H9 (cell line): Measurements from ENCODE around the gene PLEKHJ1. TPM values are rescaled to one million over a fixed set of nuclear protein-coding genes. Genes with fewer than 3 reads are reported as not detected.

Experiments used
- DNase-seq: peaks from one replicate; pipeline ENCODE4 v3.0.0-alpha.2; 2017
- H2AFZ ChIP-seq: one replicate; pipeline ENCODE4 v1.6.1; 2013; ENCODE audit warnings: mild to moderate bottlenecking, low read length, control low read depth, moderate library complexity
- H2AK5ac ChIP-seq: 2 replicates; pipeline ENCODE4 v1.6.1; 2013; ENCODE audit warnings: low read length, control low read depth, mixed read lengths; ENCODE audit not compliant: insufficient read length
- H2BK120ac ChIP-seq: one replicate; pipeline ENCODE4 v1.6.1; 2013; ENCODE audit warnings: low read depth, mild to moderate bottlenecking, low read length, control low read depth, inconsistent platforms; ENCODE audit not compliant: poor library complexity, severe bottlenecking
- H2BK12ac ChIP-seq: 2 replicates; pipeline ENCODE4 v1.6.1; 2013; ENCODE audit warnings: low read length, control low read depth, mixed read lengths, low read depth; ENCODE audit not compliant: insufficient read length
- H2BK15ac ChIP-seq: 2 replicates; pipeline ENCODE4 v1.6.1; 2013; ENCODE audit warnings: low read depth, low read length, control low read depth
- H2BK20ac ChIP-seq: one replicate; pipeline ENCODE4 v1.6.1; 2013; ENCODE audit warnings: low read depth, mild to moderate bottlenecking, low read length, control low read depth, inconsistent platforms; ENCODE audit not compliant: poor library complexity, severe bottlenecking
- H2BK5ac ChIP-seq: 2 replicates; pipeline ENCODE4 v1.6.1; 2013; ENCODE audit warnings: low read length, control low read depth, mixed read lengths; ENCODE audit not compliant: insufficient read length
- H3K14ac ChIP-seq: 2 replicates; pipeline ENCODE4 v1.6.1; 2013; ENCODE audit warnings: low read length, control low read depth; ENCODE audit not compliant: insufficient read depth
- H3K18ac ChIP-seq: 2 replicates; pipeline ENCODE4 v1.6.1; 2013; ENCODE audit warnings: low read depth, mild to moderate bottlenecking, mixed read lengths, low read length, control low read depth; ENCODE audit not compliant: insufficient read length
- H3K23ac ChIP-seq: 2 replicates; pipeline ENCODE4 v1.6.1; 2013; ENCODE audit warnings: low read length, control low read depth, mixed read lengths, low read depth; ENCODE audit not compliant: insufficient read length
- H3K23me2 ChIP-seq: 2 replicates; pipeline ENCODE4 v1.6.1; 2013; ENCODE audit warnings: low read depth, mild to moderate bottlenecking, mixed read lengths, low read length, control low read depth; ENCODE audit not compliant: insufficient read length, poor library complexity, severe bottlenecking
- H3K27ac ChIP-seq: 2 replicates; pipeline ENCODE4 v1.5.1; 2013; ENCODE audit warnings: low read length, control low read depth, mixed read lengths, low read depth; ENCODE audit not compliant: insufficient read length
- H3K27me3 ChIP-seq: 2 replicates; pipeline ENCODE4 v1.6.1; 2013; ENCODE audit warnings: low read length, control low read depth, inconsistent platforms; ENCODE audit not compliant: insufficient read depth
- H3K4ac ChIP-seq: 2 replicates; pipeline ENCODE4 v1.6.1; 2013; ENCODE audit warnings: low read depth, mild to moderate bottlenecking, control low read depth, inconsistent platforms, low read length, moderate library complexity
- H3K4me1 ChIP-seq: 2 replicates; pipeline ENCODE4 v1.6.1; 2013; ENCODE audit warnings: low read length, control low read depth, inconsistent platforms; ENCODE audit not compliant: insufficient read depth
- H3K4me2 ChIP-seq: 2 replicates; pipeline ENCODE4 v1.6.1; 2013; ENCODE audit warnings: low read length, control low read depth, mixed read lengths; ENCODE audit not compliant: insufficient read length, insufficient read depth
- H3K56ac ChIP-seq: 2 replicates; pipeline ENCODE4 v1.6.1; 2013; ENCODE audit warnings: low read depth, mild to moderate bottlenecking, mixed read lengths, low read length, control low read depth; ENCODE audit not compliant: insufficient read length
- H3K79me1 ChIP-seq: 2 replicates; pipeline ENCODE4 v1.6.1; 2013; ENCODE audit warnings: low read depth, mild to moderate bottlenecking, moderate library complexity, low read length, control low read depth, inconsistent platforms; ENCODE audit not compliant: insufficient read depth, poor library complexity, severe bottlenecking
- H3K79me2 ChIP-seq: 2 replicates; pipeline ENCODE4 v1.6.1; 2013; ENCODE audit warnings: low read length, control low read depth, inconsistent platforms; ENCODE audit not compliant: insufficient read depth
- H3K9ac ChIP-seq: 2 replicates; pipeline ENCODE4 v1.6.1; 2013; ENCODE audit warnings: low read length, control low read depth, mixed read lengths; ENCODE audit not compliant: insufficient read length; ENCODE audit errors: extremely low read depth
- H3K9me3 ChIP-seq: one replicate; pipeline ENCODE4 v1.6.1; 2013; ENCODE audit warnings: low read depth, low read length, inconsistent platforms; ENCODE audit not compliant: control insufficient read depth
- H3T11ph ChIP-seq: one replicate; pipeline ENCODE4 v1.6.1; 2013; ENCODE audit warnings: mild to moderate bottlenecking, low read length, control low read depth, inconsistent platforms
- H4K20me1 ChIP-seq: one replicate; pipeline ENCODE4 v1.6.1; 2013; ENCODE audit not compliant: control insufficient read depth, insufficient read length, insufficient read depth
- H4K5ac ChIP-seq: 2 replicates; pipeline ENCODE4 v1.6.1; 2013; ENCODE audit warnings: low read depth, mild to moderate bottlenecking, mixed read lengths, low read length, control low read depth; ENCODE audit not compliant: insufficient read length
- H4K8ac ChIP-seq: replicated peaks from 2 replicates; pipeline ENCODE4 v1.6.1; 2013; ENCODE audit warnings: low read length, control low read depth, mixed read lengths, low read depth; ENCODE audit not compliant: insufficient read length
- H4K91ac ChIP-seq: 2 replicates; pipeline ENCODE4 v1.6.1; 2013; ENCODE audit warnings: low read depth, mild to moderate bottlenecking, moderate library complexity, mixed read lengths, low read length, control low read depth; ENCODE audit not compliant: insufficient read length
- H3K27ac Mint-ChIP-seq, 3 experiments: 2 replicates in 2 of 3; 3 replicates in 1 of 3; pipeline ENCODE4 v1.8.0; 2020 to 2021; ENCODE audit warnings: mixed read lengths in 3 of 3, mild to moderate bottlenecking in 1 of 3, moderate library complexity in 1 of 3
- H3K27me3 Mint-ChIP-seq: 2 replicates; pipeline ENCODE4 v1.8.0; 2021; ENCODE audit warnings: low read depth, mild to moderate bottlenecking, moderate library complexity, mixed read lengths
- H3K36me3 Mint-ChIP-seq, 3 experiments: 2 replicates in 2 of 3; 3 replicates in 1 of 3; pipeline ENCODE4 v1.8.0; 2020 to 2021; ENCODE audit warnings: low read depth in 3 of 3, mixed read lengths in 3 of 3; ENCODE audit not compliant: insufficient read depth in 1 of 3
- H3K4me1 Mint-ChIP-seq, 2 experiments: 2 replicates each; pipeline ENCODE4 v1.8.0; 2020; ENCODE audit warnings: mixed read lengths in 2 of 2
- H3K4me3 Mint-ChIP-seq, 2 experiments: 2 replicates in 1 of 2; 3 replicates in 1 of 2; pipeline ENCODE4 v1.8.0; 2020 to 2021; ENCODE audit warnings: mild to moderate bottlenecking in 2 of 2, mixed read lengths in 2 of 2, moderate library complexity in 1 of 2
- H3K9me3 Mint-ChIP-seq, 2 experiments: 2 replicates in 1 of 2; 3 replicates in 1 of 2; pipeline ENCODE4 v1.8.0; 2020; ENCODE audit warnings: mild to moderate bottlenecking in 2 of 2, mixed read lengths in 2 of 2, moderate library complexity in 1 of 2
- WGBS: extraction: QIAGEN DNeasy Blood & Tissue Kit; methylation state at CpG from one replicate; pipeline ENCODE4 v1.1.7; 2013; ENCODE audit warnings: missing lambda C conversion rate, low lambda C conversion rate, mixed read lengths; ENCODE audit not compliant: insufficient read length; ENCODE audit errors: extremely low coverage; 5-methylcytosine and 5-hydroxymethylcytosine counted together
- total RNA-seq: library from RNA; stranded (reverse); gene quantifications from 2 replicates; pipeline ENCODE4 v1.2.1, GENCODE V29; 2021
- TF ChIP-seq, protein P1 (sequence below): fragments of 200-600 bp; sonication (generic); conservative IDR thresholded peaks from 3 replicates; pipeline ENCODE4 v1.8.0; 2021; ENCODE audit warnings: antibody characterized with exemption, mild to moderate bottlenecking

PLEKHJ1 gene
- total RNA-seq, 1 experiment from 2014 or later, result 139 TPM

GRCh38 chr19:2216361-2217225 is 19.5 kb downstream of the PLEKHJ1 start:
- TF ChIP-seq, protein P1, sequence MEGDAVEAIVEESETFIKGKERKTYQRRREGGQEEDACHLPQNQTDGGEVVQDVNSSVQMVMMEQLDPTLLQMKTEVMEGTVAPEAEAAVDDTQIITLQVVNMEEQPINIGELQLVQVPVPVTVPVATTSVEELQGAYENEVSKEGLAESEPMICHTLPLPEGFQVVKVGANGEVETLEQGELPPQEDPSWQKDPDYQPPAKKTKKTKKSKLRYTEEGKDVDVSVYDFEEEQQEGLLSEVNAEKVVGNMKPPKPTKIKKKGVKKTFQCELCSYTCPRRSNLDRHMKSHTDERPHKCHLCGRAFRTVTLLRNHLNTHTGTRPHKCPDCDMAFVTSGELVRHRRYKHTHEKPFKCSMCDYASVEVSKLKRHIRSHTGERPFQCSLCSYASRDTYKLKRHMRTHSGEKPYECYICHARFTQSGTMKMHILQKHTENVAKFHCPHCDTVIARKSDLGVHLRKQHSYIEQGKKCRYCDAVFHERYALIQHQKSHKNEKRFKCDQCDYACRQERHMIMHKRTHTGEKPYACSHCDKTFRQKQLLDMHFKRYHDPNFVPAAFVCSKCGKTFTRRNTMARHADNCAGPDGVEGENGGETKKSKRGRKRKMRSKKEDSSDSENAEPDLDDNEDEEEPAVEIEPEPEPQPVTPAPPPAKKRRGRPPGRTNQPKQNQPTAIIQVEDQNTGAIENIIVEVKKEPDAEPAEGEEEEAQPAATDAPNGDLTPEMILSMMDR, result no peak
- no peak overlapping the region for H3T11ph ChIP-seq
- H2BK12ac ChIP-seq, result no peak overlapping the region
- no peak overlapping the region for H2BK15ac ChIP-seq
- no peaks in the 10 kb centered on the region for H3K9me3 Mint-ChIP-seq
- H3K27me3 ChIP-seq, result no peaks in the 10 kb centered on the region
- H2BK20ac ChIP-seq, result no peak overlapping the region
- H2BK5ac ChIP-seq, result no peak overlapping the region
- H3K4me3 Mint-ChIP-seq, result no peak overlapping the region
- no peak overlapping the region for H3K27ac ChIP-seq
- no CpG with 5 or more reads among the region's 43 CpGs for WGBS
- H3K4me1 ChIP-seq, result no peaks in the 10 kb centered on the region
- H3K9me3 ChIP-seq, result no peaks in the 10 kb centered on the region
- H3K36me3 Mint-ChIP-seq, result peaks cover 24 to 74% (median 66%) of the 10 kb centered on the region in 3 experiments; a peak in 6 of 7 replicates
- no peak overlapping the region for H3K9ac ChIP-seq
- H3K27ac Mint-ChIP-seq, result peak overlapping the region in 2 of 3 experiments; percentile 59 to 85; a peak in 5 of 7 replicates
- no peak overlapping the region for H3K14ac ChIP-seq
- H3K23me2 ChIP-seq, result no peaks in the 10 kb centered on the region
- H3K79me1 ChIP-seq, result no peaks in the 10 kb centered on the region
- H2AFZ ChIP-seq, result no peak overlapping the region
- no peak for DNase-seq
- H3K4me2 ChIP-seq, result no peak overlapping the region
- no peak overlapping the region for H4K91ac ChIP-seq
- H3K4me1 Mint-ChIP-seq, result no peaks in the 10 kb centered on the region
- H3K56ac ChIP-seq, result no peak overlapping the region
- no peak overlapping the region for H3K18ac ChIP-seq
- H4K20me1 ChIP-seq, result no peaks in the 10 kb centered on the region
- H4K5ac ChIP-seq, result no peak overlapping the region
- H2AK5ac ChIP-seq, result no peak overlapping the region
- no peaks in the 10 kb centered on the region for H3K79me2 ChIP-seq
- no peak overlapping the region for H3K23ac ChIP-seq
- H4K8ac ChIP-seq, result no peak overlapping the region
- no peaks in the 10 kb centered on the region; the same call in 1 of the 2 replicates for H3K27me3 Mint-ChIP-seq
- no peak overlapping the region for H2BK120ac ChIP-seq
- H3K4ac ChIP-seq, result no peak overlapping the region
